IPS DF 4.7 (cell line): ENCODE measurements around the gene EVI5L.
"Not testable (repeated sequence)": the region's sequence is repeated elsewhere in the genome, so short reads cannot be mapped to it uniquely, and the experiment has no call there.

ENCODE experiments used
- DNase-seq: peaks from one replicate; pipeline ENCODE4 v3.0.0-alpha.2; 2013; ENCODE audit warnings: low spot score; ENCODE audit errors: extremely low read depth

The EVI5L gene

GRCh38 chr19:7845390-7846154, 15.6 kb downstream of the EVI5L start:
- no peak for DNase-seq

DNA sequence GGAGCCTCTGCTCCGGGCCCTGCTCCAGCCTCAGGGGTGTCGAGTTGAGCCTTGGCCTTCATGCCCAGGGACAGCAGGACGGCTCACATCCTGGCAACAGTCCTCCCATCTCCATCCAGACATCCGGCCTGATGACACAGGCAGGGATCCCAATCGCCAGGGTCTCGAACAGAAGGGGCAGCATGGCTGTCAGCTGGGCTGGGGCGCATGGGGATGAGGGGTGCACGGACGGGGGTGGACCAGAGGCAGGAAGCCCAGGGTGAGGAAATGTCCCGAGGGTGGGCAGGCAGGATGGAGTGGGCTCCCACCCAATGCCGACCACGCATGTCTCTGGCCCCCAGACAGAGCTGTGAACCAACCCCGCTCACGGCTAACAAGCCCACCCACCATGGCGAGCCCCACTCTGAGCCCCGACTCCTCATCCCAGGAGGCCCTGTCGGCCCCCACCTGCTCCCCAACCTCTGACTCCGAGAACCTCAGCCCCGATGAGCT, 16.2 kb downstream of the EVI5L start:
- DNase-seq: no peak

DNA sequence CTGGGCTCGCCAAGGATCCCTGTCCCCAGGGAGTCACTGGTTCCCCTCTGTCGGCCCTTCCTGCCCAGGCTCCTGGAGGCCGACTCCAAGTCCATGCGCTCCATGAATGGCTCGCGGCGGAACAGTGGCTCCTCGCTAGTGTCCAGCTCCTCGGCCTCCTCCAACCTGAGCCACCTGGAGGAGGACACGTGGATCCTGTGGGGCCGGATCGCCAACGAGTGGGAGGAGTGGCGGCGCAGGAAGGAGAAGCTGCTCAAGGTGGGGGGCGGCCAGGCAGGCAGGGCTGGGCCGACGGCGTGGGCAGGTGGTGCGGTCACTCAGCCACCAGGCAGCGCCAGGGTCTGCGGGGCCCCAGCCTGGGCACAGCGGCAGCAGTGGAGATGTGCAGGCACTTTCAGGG, 17.6 kb downstream of the EVI5L start:
- DNase-seq: no peak

DNA sequence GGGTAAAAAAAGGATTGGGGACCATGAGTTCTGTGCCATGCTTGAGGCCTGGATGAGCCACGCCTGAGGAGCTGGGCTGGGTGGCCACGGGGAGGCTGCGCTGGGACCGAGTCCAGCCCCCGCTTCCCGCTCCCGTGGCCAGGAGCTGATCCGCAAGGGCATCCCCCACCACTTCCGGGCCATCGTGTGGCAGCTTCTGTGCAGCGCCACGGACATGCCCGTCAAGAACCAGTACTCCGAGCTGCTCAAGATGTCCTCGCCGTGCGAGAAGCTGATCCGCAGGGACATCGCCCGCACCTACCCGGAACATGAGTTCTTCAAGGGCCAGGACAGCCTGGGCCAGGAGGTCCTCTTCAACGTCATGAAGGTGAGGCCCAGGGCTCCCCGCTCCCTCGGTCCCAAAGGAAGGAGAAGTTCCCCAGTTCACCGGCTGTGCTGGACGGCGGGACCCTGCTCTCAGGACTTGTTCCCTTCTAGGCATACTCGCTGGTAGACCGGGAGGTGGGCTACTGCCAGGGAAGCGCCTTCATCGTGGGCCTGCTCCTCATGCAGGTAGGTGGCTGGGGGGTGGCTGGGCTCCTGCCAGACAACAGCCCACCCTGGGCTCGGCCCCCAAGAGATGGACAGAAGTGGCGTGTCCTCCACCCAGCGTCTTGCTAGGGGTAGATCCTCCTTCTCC, 18.9 kb downstream of the EVI5L start:
- DNase-seq: no peak

DNA sequence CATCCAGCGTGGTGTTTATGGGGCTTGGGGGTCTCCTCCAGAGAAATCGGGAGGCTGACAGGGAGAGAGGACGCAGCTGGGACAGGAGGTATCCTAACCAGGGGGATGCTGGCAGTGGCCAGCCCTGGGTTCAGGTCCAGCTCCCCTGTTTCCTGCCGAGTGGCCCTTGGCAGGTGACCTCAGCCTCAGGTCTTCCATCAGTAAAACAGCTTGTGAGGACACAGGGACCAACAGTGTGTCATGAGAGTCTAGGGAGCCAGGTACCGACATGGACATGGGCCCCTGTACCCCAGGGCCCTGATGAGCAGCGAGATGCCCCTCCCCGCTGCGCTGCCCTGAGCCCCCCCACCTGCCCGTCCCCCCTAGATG, 19.6 kb downstream of the EVI5L start:
- no peak for DNase-seq

DNA sequence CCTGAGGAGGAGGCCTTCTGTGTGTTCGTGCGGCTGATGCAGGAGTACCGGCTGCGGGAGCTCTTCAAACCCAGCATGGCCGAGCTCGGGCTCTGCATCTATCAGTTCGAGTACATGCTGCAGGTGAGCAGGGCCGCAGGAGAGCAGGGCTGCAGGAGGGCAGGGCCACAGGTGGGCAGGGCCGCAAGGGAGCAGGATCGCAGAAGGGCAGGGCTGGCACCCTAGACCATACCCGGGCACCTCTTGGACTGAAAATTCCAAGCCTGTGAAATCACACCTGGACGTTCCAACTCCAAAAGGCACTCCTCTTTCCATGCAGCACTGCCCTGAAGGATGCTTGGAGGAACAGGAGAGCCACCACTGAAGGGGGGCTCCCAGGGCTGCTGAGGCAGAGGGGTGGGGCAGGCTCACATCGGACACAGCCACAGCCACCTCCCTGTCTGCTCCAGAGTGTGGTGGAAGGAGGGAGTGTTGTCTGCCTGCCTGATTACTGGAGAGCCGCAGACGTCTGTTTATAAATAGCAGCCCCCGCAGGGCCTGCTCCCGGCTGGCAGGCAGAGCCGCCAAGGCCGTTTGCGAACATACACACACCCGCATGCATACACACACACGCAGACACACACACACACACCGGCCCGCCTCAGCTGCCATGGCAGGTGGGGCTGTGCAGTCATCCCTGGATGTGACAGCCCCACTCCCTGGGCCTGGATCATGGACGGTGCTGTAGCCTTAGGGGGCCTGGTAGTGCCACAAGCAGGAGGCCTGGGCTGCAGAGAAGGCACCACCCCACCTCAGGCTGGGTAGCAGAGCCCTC, 20.2 kb downstream of the EVI5L start:
- no peak for DNase-seq

DNA sequence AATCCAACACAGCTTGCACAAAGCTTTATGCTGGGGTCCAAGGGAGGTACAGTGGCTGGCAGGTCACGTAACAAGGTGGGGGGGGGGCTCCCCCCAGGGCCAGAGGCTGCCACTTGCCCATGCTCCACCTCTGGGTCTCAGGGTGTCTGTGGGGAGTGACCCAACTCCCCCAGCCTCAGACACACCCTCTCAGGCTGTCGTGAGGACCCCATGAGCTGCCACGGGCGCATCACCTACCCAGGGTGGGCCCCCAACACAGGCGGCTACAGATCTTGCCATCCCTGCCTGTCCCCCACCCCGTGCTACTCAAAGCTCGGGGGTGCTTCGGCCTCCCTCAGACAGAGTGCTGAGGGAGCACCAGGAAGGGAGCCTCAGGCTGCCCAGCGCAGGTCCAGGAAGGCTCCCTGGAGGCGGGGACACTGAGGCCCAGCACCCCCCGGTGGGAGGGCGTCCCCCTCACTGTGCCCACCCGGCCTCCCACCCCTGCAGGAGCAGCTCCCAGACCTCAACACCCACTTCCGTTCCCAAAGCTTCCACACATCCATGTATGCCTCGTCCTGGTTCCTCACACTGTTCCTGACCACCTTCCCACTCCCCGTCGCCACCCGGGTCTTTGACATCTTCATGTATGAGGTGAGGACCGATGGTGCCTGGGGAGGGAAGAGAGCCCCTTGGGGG, 21.1 kb downstream of the EVI5L start:
- no peak for DNase-seq

GRCh38 chr19:7851623-7852500, 21.8 kb downstream of the EVI5L start:
- DNase-seq: no peak

GRCh38 chr19:7852851-7853769, 23.1 kb downstream of the EVI5L start:
- DNase-seq: no peak

- no peak for DNase-seq
These were observed 23.7 kb downstream of the EVI5L start for GRCh38 chr19:7853770-7854128.

- DNase-seq: no peak
These were observed 25.5 kb downstream of the EVI5L start for GRCh38 chr19:7855426-7856108.

DNA sequence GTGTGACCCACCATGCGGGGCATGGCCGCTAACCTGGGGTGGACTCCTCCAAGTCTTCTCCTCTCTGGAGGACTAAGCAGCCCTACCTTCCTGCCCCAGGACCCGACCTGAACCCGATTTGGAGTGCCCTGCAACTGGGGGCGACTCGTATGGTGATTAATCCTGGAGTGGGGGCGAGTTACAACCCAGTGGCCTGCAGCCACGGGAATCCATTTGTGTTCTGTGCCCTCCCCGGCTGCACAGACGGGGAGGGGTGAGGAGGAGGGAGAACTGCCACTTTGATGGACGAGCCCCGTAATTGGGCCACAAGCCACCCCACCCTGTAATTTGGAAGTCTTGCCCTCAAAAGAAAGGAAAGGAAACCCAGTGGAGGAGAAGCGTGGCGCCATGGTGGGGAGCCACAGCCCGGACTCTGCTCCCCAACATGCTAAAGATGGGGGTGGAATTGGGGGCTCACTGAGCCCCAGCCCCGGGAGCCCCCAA, 26.1 kb downstream of the EVI5L start:
- no peak for DNase-seq

DNA sequence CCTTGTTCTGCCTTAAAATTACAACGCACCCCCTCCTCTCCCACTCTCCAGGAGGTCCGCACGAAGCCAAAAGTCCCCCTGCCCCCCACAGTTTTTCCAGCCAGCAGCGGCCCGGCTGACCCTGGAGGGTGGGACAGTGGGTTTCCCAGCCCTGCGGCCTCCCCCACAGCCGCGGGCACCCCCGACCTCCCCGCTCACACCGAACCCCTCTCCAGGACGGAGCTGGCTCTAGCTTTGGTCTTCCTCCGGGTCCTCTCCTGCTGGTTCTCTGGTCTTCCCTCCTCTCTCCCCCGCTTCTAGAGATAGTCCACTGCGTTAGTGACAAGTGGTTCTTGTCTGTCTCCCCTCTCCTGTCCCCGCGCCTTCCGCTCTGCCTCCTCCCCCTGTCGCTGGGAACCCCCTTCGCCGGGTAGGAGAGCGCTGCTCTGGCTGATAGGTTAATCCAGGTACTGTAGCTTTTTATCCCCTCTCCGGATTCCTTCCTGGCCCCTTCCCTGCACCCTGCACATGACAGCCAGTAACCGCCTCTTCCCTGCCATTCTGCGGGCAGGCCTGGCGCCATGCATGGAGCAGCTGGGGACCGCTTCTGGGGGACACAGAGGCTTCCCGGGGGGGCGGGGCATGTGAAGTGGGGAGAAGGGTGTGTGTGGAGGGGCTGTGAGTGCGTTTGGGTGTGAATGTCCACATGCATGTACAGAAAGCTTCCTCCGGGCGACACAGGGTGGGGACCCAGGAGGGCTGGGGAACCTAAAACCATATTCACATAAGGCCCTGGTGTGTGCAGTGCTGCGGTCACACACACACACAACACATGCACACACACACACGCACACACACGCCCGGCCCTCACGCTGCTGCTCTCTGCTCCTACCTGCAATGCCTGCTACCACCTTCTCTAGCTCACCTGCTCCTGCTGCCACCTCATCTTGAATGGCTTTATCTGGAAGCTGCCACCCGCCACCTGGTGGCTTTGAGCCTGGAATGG, 27.0 kb downstream of the EVI5L start:
- no peak for DNase-seq

DNA sequence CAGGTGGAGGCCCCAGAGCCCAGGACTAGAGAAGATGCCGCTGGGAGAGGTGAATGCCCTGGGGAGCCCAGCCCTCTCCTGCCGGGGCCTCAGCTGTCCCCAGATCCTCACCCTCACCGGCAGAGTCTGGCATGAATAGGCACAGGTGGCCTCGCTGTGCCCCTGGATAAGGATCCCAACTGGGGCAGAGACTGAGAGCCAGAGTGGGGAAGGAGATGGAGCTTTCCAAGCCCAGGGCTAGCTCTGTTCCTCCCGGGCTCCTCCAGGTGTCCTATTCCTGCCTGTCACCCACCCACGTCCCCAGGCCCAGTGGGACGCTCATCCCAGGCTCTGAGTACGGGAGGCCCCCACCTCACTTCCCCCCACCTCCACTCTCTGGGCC, 27.7 kb downstream of the EVI5L start:
- no peak for DNase-seq

- no peak for DNase-seq
These were observed 28.2 kb downstream of the EVI5L start for GRCh38 chr19:7858109-7858770.

DNA sequence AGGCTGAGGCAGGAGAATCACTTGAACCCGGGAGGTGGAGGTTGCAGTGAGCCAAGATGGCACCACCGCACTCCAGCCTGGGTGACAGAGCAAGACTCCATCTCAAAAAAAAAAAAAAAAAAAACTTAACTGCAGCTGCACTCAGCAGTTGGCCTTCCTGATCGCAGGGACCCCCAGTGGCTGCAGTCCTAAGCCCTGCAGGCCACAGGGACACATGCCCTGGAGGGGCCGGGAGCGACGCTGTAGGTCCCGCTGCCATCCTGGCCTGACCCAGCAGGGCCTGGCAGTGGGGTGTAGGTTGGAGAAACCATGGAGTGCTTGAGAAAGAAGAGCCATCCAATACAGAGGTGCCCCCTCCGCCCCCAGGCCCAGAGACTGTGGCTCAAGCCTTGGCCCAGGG, 29.1 kb downstream of the EVI5L start:
- not testable (repeated sequence) for DNase-seq
